Pancreas (tissue), 10 donors: ENCODE data around the gene TUBGCP6. TPM values are rescaled to one million over a fixed set of nuclear protein-coding genes. Genes with fewer than 3 reads are reported as not detected.

Source experiments
- ATAC-seq, 4 donors: fragments of 200-7000 bp; cut with Tn5 transposase; one replicate each; pipeline versions ENCODE4 v1.8.0 to v1.9.1; 2020; ENCODE audit warnings: mild to moderate bottlenecking in 4 of 4, moderate library complexity in 4 of 4
- DNase-seq, 6 donors: peaks; one replicate each; pipeline ENCODE4 v3.0.0-alpha.2; 2020
- FAIRE-seq: peaks from 2 replicates; lab custom pipeline; 2012; peaks lifted over from hg19 to GRCh38; lab: Jason Lieb, UNC
- H3K27ac ChIP-seq, 4 donors: fragments of 200-600 bp; sonication (generic); 1 replicate in 3 of 4; 2 replicates in 1 of 4; pipeline versions ENCODE4 v1.5.0 to v1.8.0; 2020
- H3K27me3 ChIP-seq, 4 donors: fragments of 200-600 bp; one replicate each; pipeline ENCODE4 v1.8.0; 2021
- H3K36me3 ChIP-seq, 3 donors: fragments of 200-600 bp; sonication (generic) in 1 of 3; one replicate each; pipeline versions ENCODE4 v1.5.0 to v1.8.0; 2020 to 2021
- H3K4me1 ChIP-seq, 3 donors: fragments of 200-600 bp; one replicate each; pipeline ENCODE4 v1.8.0; 2021
- H3K4me3 ChIP-seq, 4 donors: fragments of 200-600 bp; sonication (generic) in 2 of 4; one replicate each; pipeline versions ENCODE4 v1.5.0 to v1.8.0; 2020 to 2021
- H3K9me3 ChIP-seq, 4 donors: fragments of 200-600 bp; one replicate each; pipeline ENCODE4 v1.8.0; 2021
- WGBS, 2 donors: extraction: QIAGEN DNeasy Blood & Tissue Kit; methylation state at CpG; one replicate each; pipeline ENCODE4 v1.1.7; 2013; 5-methylcytosine and 5-hydroxymethylcytosine counted together
- intact Hi-C, 3 donors: fragments of 100-400 bp; cut with DNase I; formaldehyde crosslinking; loops; one replicate each; pipeline versions ENCODE4 v1.11.1 to v1.14.2; 2022
- polyA plus RNA-seq, 2 donors: library from polyadenylated mRNA; stranded (reverse); fragments of 200-250 nt; gene quantifications; one replicate each; pipeline ENCODE4 v1.2.3, GENCODE V29; 2013
- total RNA-seq, 6 donors: library from RNA; stranded (reverse); fragmentation: NEBNext Ultra II Directional in 4 of 6; extraction: Animal tissue kit (Norgen Biotek cat#: 25700) in 4 of 6; gene quantifications; one replicate each; pipeline versions ENCODE4 v1.2.1 to v1.2.4, GENCODE V29; 2021 to 2023
- TF ChIP-seq, protein P1 (sequence below), 4 donors: fragments of 200-600 bp; sonication (generic) in 3 of 4; IDR thresholded peaks; one replicate each; pipeline versions ENCODE4 v1.5.0 to v1.8.0; 2021; ENCODE audit warnings: antibody characterized with exemption in 4 of 4
- donor health status: healthy with polysubstance abuse.
- donor health status: DM: no; HTN: no; CAD: no; lungs with moderate emphysema.
- donor health status: DM: no; HTN: no; CAD: no.
- donor health status: control.
- donor health status: control.
- donor health status: Bipolar disorder and iron deficiency.
- donor health status: DM: yes; HTN: yes; CAD: no.
- donor health status: DM: no; HTN: no; CAD: no.
- donor health status: DM: no; HTN: no; CAD: no.
- donor health status: DM: yes; HTN: yes; CAD: no.

Gene TUBGCP6
- total and polyA plus RNA-seq, 8 donors, result 19.2 to 139 (median 29.8) TPM

DNA sequence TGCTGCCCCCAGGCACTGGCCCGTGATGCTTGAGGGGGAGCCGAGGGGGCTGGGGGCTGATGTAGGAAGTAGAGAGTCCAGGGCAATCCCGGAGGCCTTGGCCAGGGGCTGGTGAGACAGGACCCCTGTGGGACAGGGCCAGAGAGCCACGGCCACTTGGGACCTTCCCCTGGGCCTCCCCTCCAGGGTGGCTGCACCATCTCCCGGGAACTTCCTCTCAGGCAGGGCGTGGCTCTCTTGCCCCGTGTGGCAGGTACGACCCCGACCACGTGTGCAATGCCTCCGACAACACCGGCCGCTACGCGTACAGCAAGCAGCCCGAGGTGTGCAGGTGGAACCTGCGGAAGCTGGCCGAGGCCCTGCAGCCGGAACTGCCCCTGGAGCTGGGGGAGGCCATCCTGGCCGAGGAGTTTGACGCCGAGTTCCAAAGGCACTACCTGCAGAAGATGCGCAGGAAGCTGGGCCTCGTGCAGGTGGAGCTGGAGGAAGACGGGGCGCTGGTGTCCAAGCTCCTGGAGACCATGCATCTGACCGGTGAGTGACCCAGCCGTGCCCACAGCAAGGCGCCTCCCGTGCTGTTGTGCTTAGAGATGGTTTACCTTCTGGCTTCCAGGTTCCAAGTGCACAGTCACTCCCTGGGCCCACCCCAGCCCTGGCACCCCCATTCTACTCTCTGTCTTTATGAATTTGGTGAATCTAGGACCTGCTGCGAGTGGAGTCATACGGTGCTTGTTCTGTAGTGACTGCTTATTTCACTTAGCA is 34.3 kb downstream of the TUBGCP6 start:
- DNase-seq (peak in 3 of 6 donors; percentile 18 to 84 (median 46)), FAIRE-seq (no peak), ATAC-seq (peak in 2 of 4 donors; percentile 2 to 4)
- 84 to 87% methylated on average over 28 to 32 of the region's 32 CpGs for WGBS, 2 donors
- Histone ChIP-seq H3K27me3 (no peaks in the 10 kb centered on the region), H3K4me3 (no peak overlapping the region), H3K9me3 (no peaks in the 10 kb centered on the region), H3K4me1 (no peaks in the 10 kb centered on the region), H3K36me3 (peaks cover 0 to 39% (median 4%) of the 10 kb centered on the region in 3 donors), H3K27ac (no peak overlapping the region)
- TF ChIP-seq, protein P1, sequence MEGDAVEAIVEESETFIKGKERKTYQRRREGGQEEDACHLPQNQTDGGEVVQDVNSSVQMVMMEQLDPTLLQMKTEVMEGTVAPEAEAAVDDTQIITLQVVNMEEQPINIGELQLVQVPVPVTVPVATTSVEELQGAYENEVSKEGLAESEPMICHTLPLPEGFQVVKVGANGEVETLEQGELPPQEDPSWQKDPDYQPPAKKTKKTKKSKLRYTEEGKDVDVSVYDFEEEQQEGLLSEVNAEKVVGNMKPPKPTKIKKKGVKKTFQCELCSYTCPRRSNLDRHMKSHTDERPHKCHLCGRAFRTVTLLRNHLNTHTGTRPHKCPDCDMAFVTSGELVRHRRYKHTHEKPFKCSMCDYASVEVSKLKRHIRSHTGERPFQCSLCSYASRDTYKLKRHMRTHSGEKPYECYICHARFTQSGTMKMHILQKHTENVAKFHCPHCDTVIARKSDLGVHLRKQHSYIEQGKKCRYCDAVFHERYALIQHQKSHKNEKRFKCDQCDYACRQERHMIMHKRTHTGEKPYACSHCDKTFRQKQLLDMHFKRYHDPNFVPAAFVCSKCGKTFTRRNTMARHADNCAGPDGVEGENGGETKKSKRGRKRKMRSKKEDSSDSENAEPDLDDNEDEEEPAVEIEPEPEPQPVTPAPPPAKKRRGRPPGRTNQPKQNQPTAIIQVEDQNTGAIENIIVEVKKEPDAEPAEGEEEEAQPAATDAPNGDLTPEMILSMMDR (IDR thresholded peaks at IDR 0.05), result no peak
- intact Hi-C loops, result loop anchor here in 2 of 3 donors (2.0 kb wide), 2 partner anchors 62 to 64 kb away; no protein-coding TSS in a partner anchor

DNA sequence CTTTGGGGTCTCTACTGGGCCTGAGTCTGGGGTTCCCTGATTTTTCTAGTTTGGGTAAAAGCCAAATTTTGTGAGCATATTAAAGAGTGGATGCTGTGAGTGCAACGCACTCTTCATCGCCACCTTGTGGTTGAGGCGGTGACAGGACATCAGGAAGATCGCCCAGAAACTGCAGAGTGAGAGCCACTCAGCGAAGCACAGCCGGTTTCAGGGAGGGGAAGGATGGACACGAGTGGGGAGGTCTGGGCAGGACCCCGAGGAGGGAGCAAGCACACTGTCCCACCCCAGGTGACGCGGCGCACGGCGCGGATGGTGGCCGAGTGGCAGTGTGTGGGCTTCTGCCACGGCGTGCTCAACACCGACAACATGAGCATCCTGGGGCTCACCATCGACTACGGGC is 34.9 kb downstream of the TUBGCP6 start:
- Histone ChIP-seq H3K4me3 (no peak overlapping the region), H3K36me3 (peaks cover 0 to 35% (median 4%) of the 10 kb centered on the region in 3 donors), H3K27ac (no peak overlapping the region), H3K27me3 (no peaks in the 10 kb centered on the region), H3K4me1 (no peaks in the 10 kb centered on the region), H3K9me3 (no peaks in the 10 kb centered on the region)
- FAIRE-seq, result no peak
- ATAC-seq, result peak; percentile 73 to 84 (median 80)
- TF ChIP-seq, protein P1 (IDR thresholded peaks at IDR 0.05), result peak; percentile 70 to 84 (median 72)
- DNase-seq, result peak in 4 of 6 donors; percentile 49 to 77 (median 62)
- 59 to 61% methylated on average over 20 of the region's 20 CpGs for WGBS, 2 donors
- intact Hi-C loops, result loop anchor here in 2 of 3 donors (2.0 kb wide), 2 partner anchors 61 to 63 kb away; no protein-coding TSS in a partner anchor

DNA sequence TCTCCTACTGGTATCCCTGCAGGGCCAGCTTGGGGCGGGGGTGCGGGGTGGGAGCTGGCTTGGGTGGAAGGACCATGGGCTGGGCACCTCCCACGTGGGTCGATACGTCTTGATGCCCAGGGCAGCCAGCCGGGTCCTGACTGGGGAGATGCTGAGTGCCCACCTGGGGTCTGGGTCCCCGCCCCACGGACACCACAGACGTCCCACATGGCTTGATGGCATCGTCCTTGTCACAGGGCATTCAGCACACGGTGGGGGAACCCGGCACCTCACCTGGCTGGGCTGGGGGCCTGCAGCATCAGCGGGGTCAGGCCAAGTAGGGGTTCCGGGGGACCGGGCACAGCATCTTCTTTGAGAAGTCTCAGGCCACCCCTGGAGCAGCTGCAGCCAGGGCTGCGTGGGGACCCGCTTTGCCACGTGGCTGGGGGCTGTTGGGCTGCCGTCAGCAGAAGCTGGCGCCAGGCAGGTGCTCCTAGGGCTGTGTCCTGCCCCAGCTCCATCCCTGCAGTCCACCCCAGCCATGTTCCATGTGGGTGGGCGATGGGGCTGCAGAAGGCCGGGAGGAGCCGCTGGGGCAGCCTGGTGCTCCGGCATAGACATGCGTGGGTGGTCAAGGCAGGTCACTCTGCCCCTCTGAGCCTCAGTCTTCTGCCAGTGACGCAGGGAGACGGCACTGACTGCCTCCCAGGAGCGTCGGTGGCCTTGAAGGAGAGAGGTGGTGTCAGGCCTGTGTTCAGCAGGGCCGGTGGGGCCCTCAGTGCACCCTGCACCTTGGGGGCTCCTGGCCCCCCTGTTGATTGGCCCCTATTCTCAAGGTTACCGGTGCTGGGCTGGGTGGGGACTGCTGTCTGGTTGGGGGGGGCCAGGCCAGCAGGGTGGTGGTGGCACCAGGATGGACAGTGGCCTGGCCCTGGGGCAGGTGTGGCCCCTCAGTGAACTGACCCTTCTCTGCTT is 35.6 kb downstream of the TUBGCP6 start:
- 72 to 75% methylated on average over 30 to 31 of the region's 31 CpGs for WGBS, 2 donors
- peak in 3 of 6 donors; percentile 14 to 81 (median 42) for DNase-seq
- Histone ChIP-seq H3K9me3 (no peaks in the 10 kb centered on the region), H3K27me3 (no peaks in the 10 kb centered on the region), H3K4me1 (no peaks in the 10 kb centered on the region), H3K27ac (no peak overlapping the region), H3K4me3 (no peak overlapping the region), H3K36me3 (peaks cover 0 to 33% (median 4%) of the 10 kb centered on the region in 3 donors)
- TF ChIP-seq, protein P1 (IDR thresholded peaks at IDR 0.05), result no peak
- ATAC-seq, result peak; percentile 6 to 21 (median 20)
- intact Hi-C loops, result no loop called here
- no peak for FAIRE-seq

DNA sequence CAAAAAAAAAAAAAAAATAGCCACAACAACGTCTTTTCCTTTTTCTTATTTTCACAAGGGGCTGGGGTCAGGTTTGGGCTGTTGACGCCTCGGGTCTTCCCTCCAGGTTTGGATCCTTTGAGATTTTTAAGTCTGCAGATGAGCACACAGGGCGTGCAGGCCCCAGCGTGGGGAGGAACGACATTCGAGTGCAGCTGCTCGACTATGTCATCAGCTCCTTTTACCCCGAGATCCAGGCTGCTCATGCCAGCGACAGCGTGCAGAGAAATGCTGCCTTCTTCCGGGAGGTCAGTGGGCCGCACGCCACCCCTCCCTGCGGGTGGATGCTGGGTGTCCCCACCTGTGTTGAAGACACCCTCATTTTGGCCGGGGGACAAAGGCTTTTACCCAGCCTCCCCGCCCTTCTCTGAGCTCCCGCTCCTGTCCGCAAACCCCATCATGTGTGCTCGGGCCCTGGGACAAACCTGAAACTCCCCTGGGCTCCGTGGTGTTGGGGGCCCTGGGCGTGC is 36.3 kb downstream of the TUBGCP6 start:
- Histone ChIP-seq H3K27me3 (no peaks in the 10 kb centered on the region), H3K9me3 (no peaks in the 10 kb centered on the region), H3K36me3 (peaks cover 0 to 33% (median 4%) of the 10 kb centered on the region in 3 donors), H3K27ac (no peak overlapping the region), H3K4me3 (no peak overlapping the region), H3K4me1 (no peaks in the 10 kb centered on the region)
- 87 to 90% methylated on average over 22 of the region's 22 CpGs for WGBS, 2 donors
- no peak for FAIRE-seq
- peak in 2 of 6 donors; percentile 26 to 67 for DNase-seq
- ATAC-seq, result no peak
- intact Hi-C loops, result no loop called here
- TF ChIP-seq, protein P1 (IDR thresholded peaks at IDR 0.05), result no peak
